ENCODE data around the gene MT2A. TPM values are rescaled to one million over a fixed set of nuclear protein-coding genes. Genes with fewer than 3 reads are reported as not detected.

The MT2A gene
- total and polyA plus RNA-seq, 2 of the 13 experiments (the other 11 are each of a cell fraction or from before 2014, with no cell fraction given) = 135 to 371 TPM

- no peak for TF ChIP-seq SP2 (CRISPR knock-in tag; IDR thresholded peaks at IDR 0.05)
- TF ChIP-seq KLF15 (CRISPR knock-in tag; IDR thresholded peaks at IDR 0.05; ENCODE audit: borderline replicate concordance) = no peak
- no peak for TF ChIP-seq PRPF4 (IDR thresholded peaks at IDR 0.05; ENCODE audit: low read depth, low read length, poor library complexity, severe bottlenecking)
- peak; percentile 45; the same call in 1 of the 2 replicates for TF ChIP-seq ZNF703 (CRISPR knock-in tag; IDR thresholded peaks at IDR 0.05; ENCODE audit: borderline replicate concordance)
- TF ChIP-seq ZNF24 (IDR thresholded peaks at IDR 0.05) = no peak
- peak; percentile 89 for TF ChIP-seq TAF1 (CRISPR knock-in tag; IDR thresholded peaks at IDR 0.05)
- no peak for TF ChIP-seq ZNF281 (CRISPR knock-in tag; IDR thresholded peaks at IDR 0.05; ENCODE audit: borderline replicate concordance)
- TF ChIP-seq ZNF253 (CRISPR knock-in tag; IDR thresholded peaks at IDR 0.05; ENCODE audit: borderline replicate concordance) = no peak
- peak; percentile 92 for TF ChIP-seq MED8 (CRISPR knock-in tag; IDR thresholded peaks at IDR 0.05; ENCODE audit: insufficient replicate concordance)
- no peak; the same call in 1 of the 2 replicates for TF ChIP-seq ZNF761 (CRISPR knock-in tag; conservative IDR thresholded peaks at IDR 0.05)
- TF ChIP-seq ATM (IDR thresholded peaks at IDR 0.05; ENCODE audit: borderline replicate concordance) = no peak
- no peak for TF ChIP-seq HNF4A (CRISPR knock-in tag; IDR thresholded peaks at IDR 0.05)
- TF ChIP-seq ZNF530 (CRISPR knock-in tag; IDR thresholded peaks at IDR 0.05; ENCODE audit: low read depth) = 0 out of 2 replicates have a peak, but pooled peaks have one; percentile 19
- no peak for TF ChIP-seq ZNF75D (CRISPR knock-in tag; IDR thresholded peaks at IDR 0.05; ENCODE audit: borderline replicate concordance)
- TF ChIP-seq ZNF350 (CRISPR knock-in tag; IDR thresholded peaks at IDR 0.05; ENCODE audit: borderline replicate concordance, low read depth) = no peak; the same call in 1 of the 2 replicates
- no peak for TF ChIP-seq ZNF451 (CRISPR knock-in tag; IDR thresholded peaks at IDR 0.05)
- peak; percentile 73 for TF ChIP-seq RAD21 (CRISPR knock-in tag; IDR thresholded peaks at IDR 0.05)
- no peak; the same call in 1 of the 2 replicates for TF ChIP-seq SMC3 (IDR thresholded peaks at IDR 0.05; ENCODE audit: low read length)
- peak; percentile 67; the same call in 1 of the 2 replicates for TF ChIP-seq NCOR1 (IDR thresholded peaks at IDR 0.05; ENCODE audit: borderline replicate concordance, low read length)
- TF ChIP-seq XBP1 (CRISPR knock-in tag; IDR thresholded peaks at IDR 0.05) = peak; percentile 58
- TF ChIP-seq ZFYVE20 (CRISPR knock-in tag; IDR thresholded peaks at IDR 0.05; ENCODE audit: borderline replicate concordance, low read depth) = no peak
- TF ChIP-seq ZSCAN20 (CRISPR knock-in tag; IDR thresholded peaks at IDR 0.05; ENCODE audit: borderline replicate concordance) = peak; percentile 91; the same call in 1 of the 2 replicates
- no peak for TF ChIP-seq CREM (IDR thresholded peaks at IDR 0.05)
- no peak for TF ChIP-seq CREM (CRISPR knock-in tag; IDR thresholded peaks at IDR 0.05)
- peak; percentile 67; the same call in 1 of the 2 replicates for TF ChIP-seq KMT2A (CRISPR knock-in tag; IDR thresholded peaks at IDR 0.05)
- TF ChIP-seq CENPX (CRISPR knock-in tag; IDR thresholded peaks at IDR 0.05) = no peak
- TF ChIP-seq ZBTB20 (CRISPR knock-in tag; IDR thresholded peaks at IDR 0.05; ENCODE audit: borderline replicate concordance, low read depth) = no peak; the same call in 1 of the 2 replicates
- TF ChIP-seq ATF4 (CRISPR knock-in tag; IDR thresholded peaks at IDR 0.05) = peak in 1 of 2 experiments; percentile 68; a peak in 1 of 4 replicates
These were observed at the start of gene MT2A (continued) for GRCh38 chr16:56608043-56608875.
